Keratinocyte (primary cell): Measurements from ENCODE around the gene CEACAM21. TPM values are rescaled to one million over a fixed set of nuclear protein-coding genes. Genes with fewer than 3 reads are reported as not detected.

Source experiments
- DNase-seq: peaks from one replicate; pipeline ENCODE4 v3.0.0-alpha.2; 2011; ENCODE audit warnings: low read depth, missing footprints, low spot score
- FAIRE-seq: peaks from 2 replicates; lab custom pipeline; 2011; peaks lifted over from hg19 to GRCh38; lab: Jason Lieb, UNC
- H2AFZ ChIP-seq: 2 replicates; pipeline ENCODE4 v1.6.0; 2012; ENCODE audit warnings: low read length, control low read depth, inconsistent platforms; ENCODE audit not compliant: control insufficient read depth
- H3K27ac ChIP-seq: 2 replicates; pipeline ENCODE4 v1.5.1; 2011; ENCODE audit warnings: low read length; ENCODE audit not compliant: control insufficient read depth, insufficient read depth
- H3K27me3 ChIP-seq: 3 replicates; pipeline ENCODE4 v1.6.0; 2011; ENCODE audit warnings: low read length; ENCODE audit not compliant: control insufficient read depth, insufficient read depth; ENCODE audit errors: extremely low read depth
- H3K36me3 ChIP-seq, 2 experiments: 2 replicates in 1 of 2; 3 replicates in 1 of 2; pipeline ENCODE4 v1.5.1; 2011; ENCODE audit warnings: low read length in 2 of 2, mild to moderate bottlenecking in 1 of 2; ENCODE audit not compliant: control insufficient read depth in 2 of 2, insufficient read depth in 2 of 2; ENCODE audit errors: extremely low read depth in 1 of 2
- H3K4me1 ChIP-seq: 3 replicates; pipeline ENCODE4 v1.5.1; 2011; ENCODE audit warnings: low read length; ENCODE audit not compliant: control insufficient read depth, insufficient read depth; ENCODE audit errors: extremely low read depth
- H3K4me2 ChIP-seq: 3 replicates; pipeline ENCODE4 v1.6.0; 2011; ENCODE audit warnings: low read depth, low read length; ENCODE audit not compliant: control insufficient read depth, insufficient read depth; ENCODE audit errors: extremely low read depth
- H3K4me3 ChIP-seq, 3 experiments: fragments of 200-600 bp in 1 of 3; sonication (generic) in 1 of 3; 2 replicates in 2 of 3; 3 replicates in 1 of 3; pipeline ENCODE4 v1.5.1; 2011 to 2016; ENCODE audit warnings: low read length in 3 of 3, mild to moderate bottlenecking in 3 of 3, control low read depth in 2 of 3, inconsistent platforms in 1 of 3, low read depth in 1 of 3, mixed read lengths in 1 of 3, mixed run types in 1 of 3, moderate library complexity in 1 of 3; ENCODE audit not compliant: control insufficient read depth in 2 of 3, insufficient read depth in 2 of 3; ENCODE audit errors: extremely low read depth in 1 of 3
- H3K79me2 ChIP-seq: 2 replicates; pipeline ENCODE4 v1.6.0; 2012; ENCODE audit warnings: low read length; ENCODE audit not compliant: control insufficient read depth, insufficient read depth
- H3K9ac ChIP-seq: 3 replicates; pipeline ENCODE4 v1.6.0; 2011; ENCODE audit warnings: low read length; ENCODE audit not compliant: control insufficient read depth, insufficient read depth; ENCODE audit errors: extremely low read depth
- H3K9me1 ChIP-seq: 3 replicates; pipeline ENCODE4 v1.6.0; 2011; ENCODE audit warnings: low read length; ENCODE audit not compliant: control insufficient read depth, insufficient read depth; ENCODE audit errors: extremely low read depth
- H3K9me3 ChIP-seq: 2 replicates; pipeline ENCODE4 v1.5.1; 2012; ENCODE audit warnings: low read depth, low read length; ENCODE audit not compliant: control insufficient read depth
- H4K20me1 ChIP-seq: 3 replicates; pipeline ENCODE4 v1.6.0; 2011; ENCODE audit warnings: low read length; ENCODE audit not compliant: control insufficient read depth, insufficient read depth; ENCODE audit errors: extremely low read depth
- EZH2 ChIP-seq: IDR thresholded peaks from one replicate; pipeline ENCODE4 v1.6.1; 2012; ENCODE audit warnings: inconsistent platforms, mild to moderate bottlenecking, low read length, moderate library complexity
- dilution Hi-C: fragments of 300-500 bp; cut with MboI; formaldehyde crosslinking; loops from one replicate; pipeline ENCODE4 v1.7.0; 2020; ENCODE audit warnings: low sequenced_read_pairs; ENCODE audit not compliant: extremely low pct_ligation_motif_present
- polyA plus RNA-seq, 5 experiments: library from polyadenylated mRNA; depleted of rRNA in 3 of 5; stranded (reverse) in 3 of 5; stranded (forward) in 1 of 5; unstranded in 1 of 5; fragments of >200 nt; gene quantifications; 1 replicate in 1 of 5; 2 replicates in 3 of 5; 3 replicates in 1 of 5; pipeline versions ENCODE4 v1.2.1 to v1.2.3, GENCODE V29; 2011 to 2012; ENCODE audit warnings: missing spikeins in 2 of 5, low read depth in 1 of 5, low replicate concordance in 1 of 5
- TF ChIP-seq, protein P1 (sequence below), 3 experiments: IDR thresholded peaks in 1 of 3; conservative IDR thresholded peaks in 1 of 3; optimal IDR thresholded peaks in 1 of 3; 2 replicates in 2 of 3; 3 replicates in 1 of 3; pipeline versions ENCODE3 to v1.5.1; 2011; ENCODE audit warnings: low read length in 3 of 3, mild to moderate bottlenecking in 3 of 3, moderate library complexity in 2 of 3, control low read depth in 1 of 3, inconsistent platforms in 1 of 3; ENCODE audit not compliant: insufficient read depth in 2 of 3; ENCODE audit errors: extremely low read depth in 1 of 3

CEACAM21 gene
- polyA plus RNA-seq, 1 donor (not counting 4 experiments of a cell fraction or from before 2014, with no cell fraction given): not detected

DNA sequence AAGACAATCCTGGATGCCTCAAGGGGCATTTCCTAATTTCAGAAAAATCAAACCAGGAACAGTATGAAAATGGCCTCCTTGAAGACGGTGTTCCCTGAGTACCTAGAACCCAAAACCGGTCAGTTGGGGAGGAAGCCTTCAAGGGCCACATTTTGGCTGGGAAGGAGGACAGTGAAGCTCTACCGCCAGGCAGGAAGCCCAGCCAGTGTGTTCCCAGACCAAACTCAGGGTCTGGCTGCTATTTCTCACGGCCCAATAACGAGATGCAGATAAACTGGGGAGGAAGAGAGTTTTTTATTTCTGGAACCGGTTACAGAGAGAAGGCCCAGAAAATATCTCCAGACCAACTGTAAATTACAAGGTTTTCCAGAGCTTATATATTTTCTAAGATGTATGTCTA, 24.3 kb upstream of the CEACAM21 start:
- peaks cover 4% of the 10 kb centered on the region for H3K27me3 ChIP-seq
- H3K36me3 ChIP-seq: no peaks in the 10 kb centered on the region
- no peaks in the 10 kb centered on the region for H3K4me1 ChIP-seq
- dilution Hi-C loops: no loop called here
- no peaks in the 10 kb centered on the region for H3K9me1 ChIP-seq
- no peak overlapping the region for H2AFZ ChIP-seq
- FAIRE-seq (no peak), DNase-seq (no peak)
- no peaks in the 10 kb centered on the region for H3K79me2 ChIP-seq
- TF ChIP-seq EZH2: no peak
- TF ChIP-seq, protein P1, sequence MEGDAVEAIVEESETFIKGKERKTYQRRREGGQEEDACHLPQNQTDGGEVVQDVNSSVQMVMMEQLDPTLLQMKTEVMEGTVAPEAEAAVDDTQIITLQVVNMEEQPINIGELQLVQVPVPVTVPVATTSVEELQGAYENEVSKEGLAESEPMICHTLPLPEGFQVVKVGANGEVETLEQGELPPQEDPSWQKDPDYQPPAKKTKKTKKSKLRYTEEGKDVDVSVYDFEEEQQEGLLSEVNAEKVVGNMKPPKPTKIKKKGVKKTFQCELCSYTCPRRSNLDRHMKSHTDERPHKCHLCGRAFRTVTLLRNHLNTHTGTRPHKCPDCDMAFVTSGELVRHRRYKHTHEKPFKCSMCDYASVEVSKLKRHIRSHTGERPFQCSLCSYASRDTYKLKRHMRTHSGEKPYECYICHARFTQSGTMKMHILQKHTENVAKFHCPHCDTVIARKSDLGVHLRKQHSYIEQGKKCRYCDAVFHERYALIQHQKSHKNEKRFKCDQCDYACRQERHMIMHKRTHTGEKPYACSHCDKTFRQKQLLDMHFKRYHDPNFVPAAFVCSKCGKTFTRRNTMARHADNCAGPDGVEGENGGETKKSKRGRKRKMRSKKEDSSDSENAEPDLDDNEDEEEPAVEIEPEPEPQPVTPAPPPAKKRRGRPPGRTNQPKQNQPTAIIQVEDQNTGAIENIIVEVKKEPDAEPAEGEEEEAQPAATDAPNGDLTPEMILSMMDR (optimal IDR thresholded peaks at IDR 0.05 in 1 of 3, IDR thresholded peaks at IDR 0.05 in 1 of 3, conservative IDR thresholded peaks at IDR 0.05 in 1 of 3; ENCODE audit: extremely low read depth in 1 of 3, insufficient read depth in 2 of 3, low read length in 3 of 3): no peak
- no peak overlapping the region for H3K4me2 ChIP-seq
- no peak overlapping the region for H3K4me3 ChIP-seq
- no peaks in the 10 kb centered on the region for H4K20me1 ChIP-seq
- no peaks in the 10 kb centered on the region for H3K9me3 ChIP-seq
- H3K27ac ChIP-seq: no peak overlapping the region
- H3K9ac ChIP-seq: no peak overlapping the region

DNA sequence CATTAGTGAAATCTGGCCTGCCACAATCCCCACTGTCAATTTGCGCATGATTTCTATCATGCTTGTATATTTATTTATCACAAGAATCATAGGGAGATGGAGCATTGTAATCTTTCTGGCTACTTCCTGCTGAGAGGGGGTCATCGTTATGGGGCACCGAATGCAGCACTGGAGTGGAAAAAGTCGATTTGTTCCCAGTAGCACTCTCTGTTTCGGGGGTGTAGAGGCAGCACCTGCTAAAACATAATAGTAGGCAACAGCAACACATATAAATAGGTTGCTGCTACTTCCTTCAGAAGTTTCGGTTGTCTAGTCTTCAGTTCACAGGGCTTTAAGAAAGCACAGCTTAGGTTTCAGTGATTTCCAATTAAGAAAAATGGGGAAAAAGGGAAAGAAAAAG, 23.4 kb upstream of the CEACAM21 start:
- no peak overlapping the region for H3K4me3 ChIP-seq
- no peak overlapping the region for H3K9ac ChIP-seq
- no peak overlapping the region for H3K27ac ChIP-seq
- H3K79me2 ChIP-seq: no peaks in the 10 kb centered on the region
- no peaks in the 10 kb centered on the region for H3K9me1 ChIP-seq
- FAIRE-seq: no peak
- H3K36me3 ChIP-seq: no peaks in the 10 kb centered on the region
- TF ChIP-seq, protein P1 (optimal IDR thresholded peaks at IDR 0.05 in 1 of 3, IDR thresholded peaks at IDR 0.05 in 1 of 3, conservative IDR thresholded peaks at IDR 0.05 in 1 of 3; ENCODE audit: extremely low read depth in 1 of 3, insufficient read depth in 2 of 3, low read length in 3 of 3): no peak
- TF ChIP-seq EZH2: no peak
- peaks cover 7% of the 10 kb centered on the region for H3K27me3 ChIP-seq
- no peak for DNase-seq
- H4K20me1 ChIP-seq: no peaks in the 10 kb centered on the region
- no peak overlapping the region for H3K4me2 ChIP-seq
- dilution Hi-C loops: no loop called here
- H3K9me3 ChIP-seq: no peaks in the 10 kb centered on the region
- H2AFZ ChIP-seq: no peak overlapping the region
- no peaks in the 10 kb centered on the region for H3K4me1 ChIP-seq
